Superior temporal gyrus (tissue), 1 donor: ENCODE results near the gene ANK3.
A peak's percentile ranks its signal among the peaks of the same experiment; 100 is the strongest.

Experiments used
- DNase-seq: peaks from one replicate; pipeline ENCODE4 v3.0.0-alpha.2; 2016; ENCODE audit errors: extremely low spot score

ANK3 gene

GRCh38 chr10:60389413-60390025 is at the start of gene ANK3:
ANK3 (minus strand) TSS chr10:60389875; CDS start chr10:60389538, 337 bp downstream.
- DNase-seq, result peak; percentile 85

- DNase-seq, result peak; percentile 95
These were observed 44.9 kb upstream of the ANK3 start for GRCh38 chr10:60434418-60435046.

- DNase-seq, result peak; percentile 66
These were observed 44.0 kb upstream of the ANK3 start for GRCh38 chr10:60433684-60434083.

GRCh38 chr10:60430836-60431597 is 41.3 kb upstream of the ANK3 start:
- DNase-seq, result no peak

GRCh38 chr10:60430017-60430416 is 40.3 kb upstream of the ANK3 start:
- DNase-seq, result no peak

- no peak for DNase-seq
These were observed 39.6 kb upstream of the ANK3 start for GRCh38 chr10:60429084-60429849.

GRCh38 chr10:60428387-60428737 is 38.7 kb upstream of the ANK3 start:
- no peak for DNase-seq

GRCh38 chr10:60427709-60428386 is 38.2 kb upstream of the ANK3 start:
- no peak for DNase-seq

GRCh38 chr10:60427148-60427547 is 37.5 kb upstream of the ANK3 start:
- no peak for DNase-seq

- DNase-seq, result no peak
These were observed 36.8 kb upstream of the ANK3 start for GRCh38 chr10:60426425-60426824.

- DNase-seq, result no peak
These were observed 35.9 kb upstream of the ANK3 start for GRCh38 chr10:60425392-60426110.

GRCh38 chr10:60424971-60425370 is 35.3 kb upstream of the ANK3 start:
- no peak for DNase-seq

GRCh38 chr10:60423920-60424319 is 34.2 kb upstream of the ANK3 start:
- DNase-seq, result no peak

GRCh38 chr10:60422809-60423208 is 33.1 kb upstream of the ANK3 start:
- DNase-seq, result no peak

GRCh38 chr10:60420991-60421894 is 31.6 kb upstream of the ANK3 start:
- no peak for DNase-seq

GRCh38 chr10:60419249-60419648 is 29.6 kb upstream of the ANK3 start:
- DNase-seq, result no peak

- DNase-seq, result no peak
These were observed 28.2 kb upstream of the ANK3 start for GRCh38 chr10:60417901-60418300.

- DNase-seq, result no peak
These were observed 27.3 kb upstream of the ANK3 start for GRCh38 chr10:60417024-60417423.

GRCh38 chr10:60414877-60415585 is 25.4 kb upstream of the ANK3 start:
- DNase-seq, result no peak
